Smooth muscle cell (in vitro differentiated cells): Measurements from ENCODE around the gene SEC14L5. TPM values are rescaled to one million over a fixed set of nuclear protein-coding genes. Genes with fewer than 3 reads are reported as not detected.

Experiments
- DNase-seq: peaks from one replicate; lab custom pipeline; 2025; ENCODE audit not compliant: unreplicated experiment; lab: John Stamatoyannopoulos, UW
- H2AFZ ChIP-seq: fragments of 200-600 bp; sonication (generic); 2 replicates; pipeline ENCODE4 v1.6.0; 2016; ENCODE audit warnings: antibody characterized with exemption, low read depth, mild to moderate bottlenecking
- H3F3A ChIP-seq: fragments of 200-600 bp; sonication (generic); 2 replicates; pipeline ENCODE4 v1.6.0; 2017; ENCODE audit warnings: antibody characterized with exemption, low read depth
- H3K27ac ChIP-seq: fragments of 200-600 bp; sonication (generic); 2 replicates; pipeline ENCODE4 v1.5.1; 2016; ENCODE audit warnings: low read depth, mild to moderate bottlenecking
- H3K27me3 ChIP-seq: fragments of 200-600 bp; sonication (generic); 2 replicates; pipeline ENCODE4 v1.6.1; 2016; ENCODE audit warnings: low read depth, mild to moderate bottlenecking
- H3K36me3 ChIP-seq: fragments of 200-600 bp; sonication (generic); 2 replicates; pipeline ENCODE4 v1.5.1; 2016; ENCODE audit warnings: low read depth
- H3K4me1 ChIP-seq: fragments of 200-600 bp; sonication (generic); 2 replicates; pipeline ENCODE4 v1.5.1; 2016; ENCODE audit warnings: low read depth
- H3K4me2 ChIP-seq: fragments of 200-600 bp; sonication (generic); 2 replicates; pipeline ENCODE4 v1.6.0; 2016; ENCODE audit warnings: mild to moderate bottlenecking
- H3K4me3 ChIP-seq: fragments of 200-600 bp; sonication (generic); 2 replicates; pipeline ENCODE4 v1.5.1; 2016; ENCODE audit warnings: mild to moderate bottlenecking
- H3K79me2 ChIP-seq: fragments of 200-600 bp; sonication (generic); 2 replicates; pipeline ENCODE4 v1.6.0; 2016; ENCODE audit warnings: low read depth, mild to moderate bottlenecking
- H3K9ac ChIP-seq: fragments of 200-600 bp; sonication (generic); 2 replicates; pipeline ENCODE4 v1.6.0; 2016; ENCODE audit warnings: low read depth
- H3K9me3 ChIP-seq: fragments of 200-600 bp; sonication (generic); replicated peaks from 2 replicates; pipeline ENCODE4 v1.5.1; 2016; ENCODE audit warnings: low read depth
- H4K20me1 ChIP-seq: fragments of 200-600 bp; sonication (generic); 2 replicates; pipeline ENCODE4 v1.6.0; 2016; ENCODE audit warnings: low read depth
- WGBS: methylation state at CpG from one replicate; pipeline ENCODE4 v1.1.7; 2016; ENCODE audit warnings: low lambda C conversion rate; 5-methylcytosine and 5-hydroxymethylcytosine counted together
- polyA plus RNA-seq: library from polyadenylated mRNA; unstranded; fragments of >200 nt; fragmentation: Nextera tagmentation; extraction: Ambion mirVana; gene quantifications from 2 replicates; pipeline ENCODE4 v1.2.1, GENCODE V29; 2016
- total RNA-seq: library from RNA; depleted of rRNA; stranded (reverse); fragments of >200 nt; gene quantifications from 2 replicates; pipeline ENCODE4 v1.2.3, GENCODE V29; 2014
- TF ChIP-seq, protein P1 (sequence below): fragments of 200-600 bp; sonication (generic); IDR thresholded peaks from 2 replicates; pipeline ENCODE4 v1.5.1; 2017; ENCODE audit warnings: borderline replicate concordance, mild to moderate bottlenecking, antibody characterized with exemption; ENCODE audit not compliant: insufficient read depth, poor library complexity, severe bottlenecking

The SEC14L5 gene
- total and polyA plus RNA-seq, 2 experiments from 2014 or later, result not detected

DNA sequence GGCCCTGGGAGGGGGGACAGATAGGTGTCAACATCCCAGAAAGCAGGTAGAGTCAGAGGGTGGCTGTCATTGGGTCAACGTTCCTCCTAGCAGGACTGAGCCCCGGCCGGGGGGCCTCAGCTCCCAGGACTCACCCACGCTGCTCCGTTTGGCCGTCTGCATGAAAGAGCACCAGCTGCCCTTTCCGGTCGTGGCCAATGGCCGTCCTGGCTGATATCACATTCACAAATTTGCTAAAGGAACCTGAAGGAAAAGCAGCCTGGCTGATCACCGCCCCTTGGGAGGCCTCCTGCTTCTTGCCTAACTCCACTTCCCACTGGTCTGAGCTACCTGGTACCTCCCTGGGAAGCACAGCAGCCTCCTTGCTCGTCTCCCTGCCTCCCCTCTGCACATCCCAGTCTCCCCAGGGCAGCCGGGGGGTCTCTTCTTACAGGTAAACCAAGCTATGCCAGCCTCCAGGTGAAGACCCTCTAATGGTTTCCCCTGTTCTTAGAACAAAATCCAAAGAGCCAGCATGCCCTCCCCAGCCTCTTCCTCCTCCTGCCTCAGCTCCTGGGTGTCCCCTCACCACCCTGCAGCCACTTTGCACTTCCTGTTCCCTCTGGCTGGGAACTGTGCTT, 72.2 kb downstream of the SEC14L5 start:
- Histone ChIP-seq H4K20me1 (no peaks in the 10 kb centered on the region), H3K9me3 (no peaks in the 10 kb centered on the region), H3K36me3 (no peaks in the 10 kb centered on the region), H3K27ac (no peak overlapping the region), H3K4me1 (peaks cover 7% of the 10 kb centered on the region), H2AFZ (no peak overlapping the region), H3F3A (no peaks in the 10 kb centered on the region), H3K4me3 (no peak overlapping the region), H3K79me2 (no peaks in the 10 kb centered on the region), H3K27me3 (no peaks in the 10 kb centered on the region), H3K4me2 (no peak overlapping the region), H3K9ac (no peak overlapping the region)
- 91% methylated on average over 12 of the region's 12 CpGs for WGBS
- TF ChIP-seq, protein P1, sequence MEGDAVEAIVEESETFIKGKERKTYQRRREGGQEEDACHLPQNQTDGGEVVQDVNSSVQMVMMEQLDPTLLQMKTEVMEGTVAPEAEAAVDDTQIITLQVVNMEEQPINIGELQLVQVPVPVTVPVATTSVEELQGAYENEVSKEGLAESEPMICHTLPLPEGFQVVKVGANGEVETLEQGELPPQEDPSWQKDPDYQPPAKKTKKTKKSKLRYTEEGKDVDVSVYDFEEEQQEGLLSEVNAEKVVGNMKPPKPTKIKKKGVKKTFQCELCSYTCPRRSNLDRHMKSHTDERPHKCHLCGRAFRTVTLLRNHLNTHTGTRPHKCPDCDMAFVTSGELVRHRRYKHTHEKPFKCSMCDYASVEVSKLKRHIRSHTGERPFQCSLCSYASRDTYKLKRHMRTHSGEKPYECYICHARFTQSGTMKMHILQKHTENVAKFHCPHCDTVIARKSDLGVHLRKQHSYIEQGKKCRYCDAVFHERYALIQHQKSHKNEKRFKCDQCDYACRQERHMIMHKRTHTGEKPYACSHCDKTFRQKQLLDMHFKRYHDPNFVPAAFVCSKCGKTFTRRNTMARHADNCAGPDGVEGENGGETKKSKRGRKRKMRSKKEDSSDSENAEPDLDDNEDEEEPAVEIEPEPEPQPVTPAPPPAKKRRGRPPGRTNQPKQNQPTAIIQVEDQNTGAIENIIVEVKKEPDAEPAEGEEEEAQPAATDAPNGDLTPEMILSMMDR, result no peak
- DNase-seq, result no peak

DNA sequence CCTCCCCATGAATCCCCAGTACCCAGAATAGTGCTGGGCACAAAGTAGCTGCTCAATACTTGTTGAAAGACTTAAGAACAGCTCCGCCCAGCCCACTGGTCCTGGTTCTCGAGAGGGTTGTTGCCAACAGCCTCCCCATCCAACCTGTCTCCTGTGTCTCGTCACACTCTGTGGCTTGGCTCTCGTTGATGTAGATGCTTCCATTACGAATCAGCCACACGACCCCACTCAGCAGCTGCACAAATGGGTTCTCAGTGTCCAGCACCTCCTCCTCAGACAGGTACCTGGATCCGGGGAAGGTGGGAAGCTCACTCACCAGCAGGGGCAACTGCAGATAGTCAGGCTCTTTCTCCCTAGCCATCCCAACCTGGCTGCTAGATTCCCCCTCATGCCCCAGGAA, 73.5 kb downstream of the SEC14L5 start:
- WGBS, result 92% methylated on average over 7 of the region's 7 CpGs
- Histone ChIP-seq H3K27me3 (no peaks in the 10 kb centered on the region), H3K79me2 (no peaks in the 10 kb centered on the region), H3K9me3 (no peaks in the 10 kb centered on the region), H3K4me3 (no peak overlapping the region), H3K4me1 (peaks cover 7% of the 10 kb centered on the region), H3K27ac (no peak overlapping the region), H3K36me3 (no peaks in the 10 kb centered on the region), H3F3A (no peaks in the 10 kb centered on the region), H3K4me2 (no peak overlapping the region), H2AFZ (no peak overlapping the region), H4K20me1 (no peaks in the 10 kb centered on the region), H3K9ac (no peak overlapping the region)
- TF ChIP-seq, protein P1, result no peak
- no peak for DNase-seq

DNA sequence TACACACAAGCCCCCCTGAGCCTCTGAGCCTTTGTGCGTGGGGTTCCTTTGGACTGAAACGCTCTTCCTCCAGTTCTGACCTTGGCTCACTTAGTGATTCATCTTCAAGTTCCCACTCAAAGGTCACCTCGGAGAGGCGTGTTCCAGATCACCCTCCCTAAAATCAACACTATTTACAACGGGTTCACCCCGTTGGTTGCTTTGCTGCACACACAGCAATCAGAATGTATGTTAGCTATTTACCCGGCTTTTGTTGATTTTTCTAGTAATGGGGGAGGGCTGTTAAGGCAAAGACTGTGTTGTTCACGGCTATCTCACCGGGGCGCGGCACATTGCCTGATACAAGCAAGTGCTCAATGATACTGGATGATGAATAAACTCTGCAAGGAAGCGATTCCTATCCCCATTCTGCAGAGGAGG, 74.6 kb downstream of the SEC14L5 start:
- peak overlapping the region; percentile 97 for H2AFZ ChIP-seq

More for the DNA sequence above, 74.6 kb downstream of the SEC14L5 start:
- no peaks in the 10 kb centered on the region for H3K27me3 ChIP-seq
- H3K9me3 ChIP-seq, result no peaks in the 10 kb centered on the region
- H3K4me3 ChIP-seq, result peak overlapping the region; percentile 93
- no peak overlapping the region for H3K9ac ChIP-seq
- TF ChIP-seq, protein P1, result no peak
- H4K20me1 ChIP-seq, result no peaks in the 10 kb centered on the region
- DNase-seq, result no peak
- H3K36me3 ChIP-seq, result no peaks in the 10 kb centered on the region
- peaks cover 7% of the 10 kb centered on the region for H3K4me1 ChIP-seq
- 63% methylated on average over 12 of the region's 12 CpGs for WGBS
- H3K79me2 ChIP-seq, result no peaks in the 10 kb centered on the region
- no peaks in the 10 kb centered on the region for H3F3A ChIP-seq
- peak overlapping the region; percentile 93 for H3K4me2 ChIP-seq
- H3K27ac ChIP-seq, result no peak overlapping the region
